Hypothalamus (tissue), 51 donors: ENCODE data around the gene TEX261.
A peak's percentile ranks its signal among the peaks of the same experiment; 100 is the strongest.
"Not testable (repeated sequence)": the region's sequence is repeated elsewhere in the genome, so short reads cannot be mapped to it uniquely, and the experiment has no call there.

Experiments used
- DNase-seq, 51 donors: peaks; one replicate each; lab custom pipeline; 2025; lab: John Stamatoyannopoulos, UW

The TEX261 gene

DNA sequence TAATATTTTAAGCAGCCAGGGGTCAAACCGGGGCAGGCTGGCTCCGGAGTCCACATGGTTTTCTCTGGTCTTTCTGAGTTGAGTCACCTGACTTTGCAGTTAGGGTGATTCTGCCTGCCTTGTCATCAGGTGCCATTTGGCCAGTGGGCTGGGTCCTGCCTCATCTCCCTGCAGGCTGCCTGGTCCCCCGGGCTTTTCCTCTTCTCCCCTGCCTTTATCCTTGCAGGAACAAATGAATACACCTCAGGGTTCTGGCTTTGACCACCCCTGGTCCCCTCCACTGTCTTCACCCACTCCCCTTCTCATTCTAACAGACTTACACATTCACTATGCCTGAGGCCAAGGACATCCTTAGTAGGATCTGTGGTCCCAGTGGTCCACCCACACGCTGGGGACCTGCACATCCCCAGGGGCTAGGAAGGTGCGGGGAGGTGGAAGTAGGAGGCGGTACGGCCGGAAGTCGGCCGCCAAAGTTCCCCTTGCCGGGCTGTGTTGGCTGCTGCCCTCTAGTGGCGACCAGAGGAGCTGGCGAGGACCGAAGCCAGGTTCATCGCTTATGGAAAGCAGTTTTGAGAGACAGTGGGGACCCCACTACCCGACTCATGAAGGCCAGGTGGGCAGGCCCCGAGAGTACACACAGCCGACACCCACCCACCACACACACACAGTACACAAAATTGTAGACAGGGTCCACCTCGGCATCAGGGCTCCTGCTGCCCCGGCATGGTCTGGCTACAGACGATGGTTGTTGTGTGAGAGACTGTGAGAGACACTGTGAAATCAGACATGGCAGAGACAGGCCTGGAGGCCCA lies 6.3 kb upstream of the TEX261 start:
- DNase-seq: peak in 39 of 51 donors; percentile 12 to 77 (median 47)

DNA sequence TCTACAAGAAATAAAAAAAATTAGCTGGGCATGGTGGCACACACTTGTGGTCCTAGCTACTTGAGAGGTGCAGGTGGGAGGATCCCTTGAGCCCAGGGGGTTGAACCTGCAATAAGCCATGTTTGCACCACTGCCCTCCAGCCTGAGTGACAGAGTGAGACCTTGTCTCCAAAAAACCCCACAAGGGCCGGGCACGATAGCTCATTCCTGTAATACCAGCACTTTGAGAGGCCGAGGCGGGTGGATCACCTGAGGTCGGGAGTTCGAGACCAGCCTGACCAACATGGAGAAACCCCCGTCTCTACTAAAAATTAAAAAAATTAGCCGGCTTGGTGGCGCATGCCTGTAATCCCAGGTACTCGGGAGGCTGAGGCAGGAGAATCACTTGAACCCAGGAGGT lies 5.3 kb upstream of the TEX261 start:
- not testable (repeated sequence) for DNase-seq

DNA sequence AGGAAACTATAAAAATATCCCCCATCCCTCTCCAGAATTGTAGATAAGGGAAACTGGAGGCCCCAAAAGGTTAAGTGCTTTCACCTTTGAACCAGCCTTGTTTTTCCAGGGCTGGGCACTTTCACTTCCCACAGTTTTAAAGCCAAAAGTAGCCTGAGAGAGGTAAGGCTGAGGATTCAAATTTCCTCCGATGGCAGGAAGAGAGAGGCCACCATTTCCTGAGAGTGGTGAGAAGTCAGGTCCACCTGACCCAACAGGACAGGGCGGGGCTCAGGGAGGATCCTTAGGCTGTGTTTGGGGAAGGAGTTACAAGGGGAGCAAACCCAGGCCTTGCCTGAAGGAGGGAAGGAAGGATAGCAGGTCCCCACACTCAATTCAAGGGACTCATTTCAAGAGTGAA lies 4.7 kb upstream of the TEX261 start:
- DNase-seq: no peak

DNA sequence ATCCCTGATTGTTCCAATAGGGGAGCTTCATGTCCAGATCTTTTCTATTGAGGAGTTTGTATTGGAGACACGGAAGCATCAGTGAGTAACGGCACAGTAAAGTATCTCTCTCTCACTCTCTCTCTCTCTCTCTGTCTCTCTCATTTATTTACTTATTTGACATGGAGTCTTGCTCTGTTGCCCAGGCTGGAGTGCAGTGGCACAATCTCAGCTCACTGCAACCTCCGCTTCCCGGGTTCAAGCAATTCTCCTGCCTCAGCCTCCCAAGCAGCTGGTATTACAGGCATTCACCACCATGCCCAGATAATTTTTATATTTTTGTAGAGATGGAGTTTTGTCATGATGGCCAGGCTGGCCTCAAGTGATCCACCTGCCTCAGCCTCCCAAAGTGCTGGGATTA lies 4.2 kb upstream of the TEX261 start:
- not testable (repeated sequence) for DNase-seq

DNA sequence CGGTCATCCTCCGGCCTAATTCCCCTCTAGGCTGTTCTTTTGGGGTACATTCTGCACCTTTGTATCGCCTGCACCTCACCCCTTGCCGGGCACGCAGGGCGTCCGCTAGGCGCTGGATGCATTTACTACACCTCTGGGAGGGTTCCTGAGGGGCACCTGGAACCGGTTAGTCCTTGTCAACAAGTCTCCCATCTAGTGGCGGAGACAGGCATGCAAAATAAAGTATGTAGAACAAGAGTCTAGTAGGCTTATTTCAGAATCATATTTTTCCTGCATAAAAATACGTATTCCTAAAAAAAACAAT lies 705 bp upstream of the TEX261 start:
- peak in 5 of 51 donors; percentile 2 to 42 (median 17) for DNase-seq

DNA sequence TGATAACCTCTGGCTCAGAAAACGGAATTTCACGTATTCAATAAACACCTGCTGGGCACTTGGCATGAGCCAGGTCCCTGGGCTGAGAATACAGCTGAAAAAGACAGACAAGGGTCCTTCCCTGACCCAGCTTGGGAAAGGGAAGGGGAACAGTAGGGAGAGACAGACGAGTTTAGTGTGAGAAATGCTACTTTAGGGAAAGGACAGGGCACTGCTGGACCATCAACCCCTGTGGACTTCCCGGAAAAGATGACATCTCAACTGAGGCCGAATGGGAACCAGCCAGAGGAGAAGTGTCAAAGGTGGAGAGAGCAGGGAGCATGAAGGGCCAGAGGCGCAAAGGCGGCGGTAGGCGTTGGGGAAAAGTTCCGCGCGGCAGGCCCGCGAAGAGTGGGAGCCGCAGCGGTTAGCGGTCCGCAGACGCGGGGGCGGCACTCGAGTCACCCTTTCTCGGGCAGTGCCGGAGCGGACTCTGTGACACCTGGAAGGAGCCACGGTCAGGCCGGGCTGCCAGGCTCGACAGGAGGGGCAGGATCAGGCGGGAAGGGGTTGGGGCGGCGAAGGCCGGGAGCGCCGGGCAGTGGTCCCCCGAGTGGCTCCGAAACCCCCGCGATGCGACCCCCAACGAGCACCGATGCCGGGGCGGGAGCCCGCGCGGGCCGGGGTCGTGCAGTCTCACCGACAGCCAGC lies 519 bp downstream of the TEX261 start:
- DNase-seq: peak in 2 of 51 donors; percentile 40 to 55

DNA sequence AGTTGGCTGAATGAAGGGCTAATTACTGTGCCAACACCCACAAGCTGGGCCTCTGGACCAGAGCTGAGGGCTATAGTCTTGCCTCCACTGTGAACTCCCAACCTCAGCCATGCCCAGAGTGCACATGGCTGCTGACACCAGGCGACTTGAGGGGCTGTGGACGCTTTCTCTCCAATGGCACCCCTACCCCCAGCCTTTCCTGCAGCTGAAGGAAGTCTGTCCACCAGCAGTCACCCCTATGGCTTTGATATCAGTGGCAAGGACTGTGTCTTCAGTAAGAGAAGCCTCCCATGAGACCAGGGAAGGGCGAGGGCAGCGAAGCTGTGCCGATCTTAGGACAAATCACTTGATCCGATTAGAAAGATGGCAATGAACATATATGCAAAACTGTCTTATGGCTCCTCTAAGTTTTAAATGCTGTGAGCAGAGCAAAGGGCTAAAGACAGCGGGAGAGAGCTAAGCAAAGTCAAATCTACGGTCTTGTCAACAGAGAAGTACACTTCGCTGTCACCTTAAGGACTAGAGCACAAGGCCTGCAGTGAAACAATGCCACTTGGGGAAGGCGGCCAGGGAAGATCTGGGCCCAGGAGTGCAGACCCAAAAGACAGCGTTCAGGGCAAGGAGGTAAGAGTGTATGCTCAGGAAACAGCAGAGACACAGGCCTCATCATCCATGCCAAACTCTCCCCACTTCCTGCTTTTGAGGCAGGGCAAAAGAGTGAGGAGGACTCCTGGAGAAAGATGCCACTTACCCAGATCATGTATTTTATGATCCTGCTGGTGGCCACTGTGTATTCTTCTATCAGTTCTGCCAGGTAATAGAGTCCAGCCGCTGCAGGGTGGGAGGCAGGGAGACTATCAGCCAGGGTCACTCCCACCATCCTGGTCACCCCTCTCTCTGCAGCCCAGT lies 1.5 kb downstream of the TEX261 start:
- no peak for DNase-seq

DNA sequence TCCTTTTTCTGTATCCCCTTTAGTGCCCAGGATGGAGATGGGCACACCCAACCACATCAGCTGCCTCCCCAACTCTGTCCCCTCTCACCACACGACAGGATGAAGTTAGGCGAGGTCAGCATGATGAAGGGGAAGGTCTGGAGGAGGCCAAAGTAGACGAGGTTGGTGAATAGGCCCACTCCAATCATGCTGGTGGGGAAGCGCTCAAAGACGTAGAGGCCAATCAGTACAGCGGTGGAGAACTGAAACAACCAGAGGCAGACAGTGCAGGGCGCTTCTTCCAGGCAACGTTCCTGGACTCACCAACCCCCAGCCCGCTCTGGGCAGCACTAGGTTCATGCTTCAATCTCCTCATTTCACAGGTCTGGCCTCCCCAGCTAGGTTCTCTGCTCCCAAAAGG lies 2.9 kb downstream of the TEX261 start:
- DNase-seq: no peak

DNA sequence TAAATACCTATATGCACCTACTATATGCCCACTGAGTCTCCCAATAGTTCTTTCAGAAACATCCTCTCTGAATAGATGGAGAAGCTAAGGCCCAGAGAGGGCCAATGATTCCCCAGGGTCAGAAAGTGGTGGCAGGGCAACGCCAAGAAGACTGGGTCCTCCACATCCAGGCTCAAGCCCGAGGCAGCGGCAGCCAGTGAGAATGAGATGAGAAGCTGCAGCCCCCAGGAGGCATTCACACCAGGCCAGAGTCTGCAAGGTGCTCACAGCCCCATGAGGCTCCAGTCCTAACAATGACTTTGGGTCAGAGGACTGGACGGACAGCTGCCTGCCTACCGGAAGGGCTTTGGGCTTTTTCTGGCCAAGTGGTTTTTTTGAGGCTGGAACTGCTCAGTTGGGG lies 3.5 kb downstream of the TEX261 start:
- no peak for DNase-seq

DNA sequence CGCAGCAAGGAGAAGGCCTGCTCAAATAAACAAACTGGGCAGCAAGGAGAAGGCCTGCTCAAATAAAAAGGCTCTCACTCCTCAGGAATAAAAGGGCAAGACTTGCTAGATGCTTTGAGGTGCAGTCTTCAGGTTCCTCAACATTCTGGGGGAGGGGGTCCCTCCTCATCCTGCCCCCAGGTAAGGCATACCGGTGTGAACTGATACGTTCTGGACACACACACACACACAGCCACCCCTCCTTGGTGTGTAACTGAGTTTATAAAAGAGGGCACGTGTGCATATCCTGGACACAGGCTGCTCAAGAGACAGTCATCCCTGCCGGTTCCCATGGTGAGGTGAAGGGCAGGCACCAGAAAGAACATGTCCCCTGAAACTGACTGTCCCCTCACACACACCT lies 4.5 kb downstream of the TEX261 start:
- DNase-seq: no peak

DNA sequence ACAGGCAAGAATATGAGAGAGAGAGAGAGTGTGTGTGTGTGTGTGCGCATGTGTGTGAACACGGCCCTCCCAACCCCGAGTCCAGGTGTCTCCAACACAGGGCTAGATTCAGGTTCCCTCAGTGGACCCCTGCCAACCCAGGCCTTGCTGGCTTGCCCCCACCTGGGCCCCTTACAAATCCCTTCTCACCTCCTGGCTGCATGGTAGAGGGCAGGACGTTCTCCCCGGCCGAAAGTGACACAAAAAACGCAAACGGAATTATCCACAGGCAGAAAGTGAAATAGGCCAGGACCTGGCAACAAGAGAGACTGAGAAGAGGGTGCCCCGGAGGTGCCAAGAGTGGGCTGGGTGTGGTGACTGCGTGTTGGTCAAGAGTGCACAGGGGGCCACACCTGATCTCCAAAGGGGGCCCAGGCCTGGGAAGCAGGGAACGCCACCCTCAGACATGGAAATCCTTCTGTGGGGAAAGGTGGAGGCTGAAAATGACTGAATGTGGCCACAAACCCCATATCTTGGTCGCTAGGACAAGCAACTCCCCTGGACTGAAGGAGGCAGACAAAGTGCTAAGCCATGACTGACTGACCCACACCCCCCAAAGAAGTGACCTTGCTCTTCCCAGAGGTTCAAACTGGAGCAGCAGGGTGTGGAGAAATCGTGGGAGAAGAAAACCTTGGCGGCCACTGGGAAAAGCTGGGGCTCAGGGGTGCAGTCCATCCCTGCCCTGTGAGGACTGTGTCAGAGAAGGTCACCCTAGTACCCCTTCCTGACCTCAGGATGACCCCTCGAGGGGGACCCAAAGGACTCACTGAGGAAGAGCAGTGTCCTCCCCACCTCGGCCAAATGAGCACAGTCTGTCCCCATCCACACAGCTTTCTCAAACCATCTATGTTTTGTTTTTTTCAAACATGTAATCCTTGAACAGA lies 5.7 kb downstream of the TEX261 start:
- no peak for DNase-seq

DNA sequence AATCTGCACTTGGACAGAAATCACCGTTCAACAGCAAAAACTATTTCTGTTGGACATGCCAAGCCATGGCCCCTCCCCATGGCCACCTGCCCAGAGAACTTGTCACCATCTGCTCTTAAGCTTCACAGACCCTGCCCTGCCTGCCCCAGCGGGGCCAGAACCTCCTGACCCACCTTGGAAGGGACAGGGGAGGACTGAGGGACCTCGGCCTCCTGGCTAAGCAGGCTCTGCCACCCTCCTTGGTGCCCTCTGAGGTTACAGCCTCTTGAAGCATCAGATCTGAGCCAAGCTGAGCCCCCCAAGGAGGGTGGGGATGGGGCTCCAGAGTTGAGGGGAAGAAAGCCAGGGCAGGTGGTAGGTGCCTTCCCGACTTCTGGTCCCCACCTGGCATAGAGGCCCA lies 6.5 kb downstream of the TEX261 start:
- no peak for DNase-seq

DNA sequence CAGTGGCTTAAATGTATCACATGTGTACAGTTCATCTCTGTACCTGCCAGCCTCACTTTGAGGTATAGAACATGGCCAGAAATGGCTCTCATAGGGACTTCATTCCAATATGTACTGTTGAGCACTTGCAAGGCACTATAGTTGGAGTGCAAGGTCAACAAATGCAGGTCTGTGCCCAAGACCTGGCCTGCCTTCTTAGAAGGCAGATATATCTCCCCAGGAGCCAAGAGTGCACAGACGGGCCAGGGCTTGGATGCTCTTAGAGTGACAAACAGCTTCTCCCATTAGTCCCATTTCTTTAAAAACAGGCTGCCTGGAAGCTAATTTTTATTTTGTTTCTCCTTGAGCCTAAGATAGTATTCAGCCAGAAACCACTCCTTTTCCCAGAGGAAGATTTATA lies 7.3 kb downstream of the TEX261 start:
- no peak for DNase-seq

DNA sequence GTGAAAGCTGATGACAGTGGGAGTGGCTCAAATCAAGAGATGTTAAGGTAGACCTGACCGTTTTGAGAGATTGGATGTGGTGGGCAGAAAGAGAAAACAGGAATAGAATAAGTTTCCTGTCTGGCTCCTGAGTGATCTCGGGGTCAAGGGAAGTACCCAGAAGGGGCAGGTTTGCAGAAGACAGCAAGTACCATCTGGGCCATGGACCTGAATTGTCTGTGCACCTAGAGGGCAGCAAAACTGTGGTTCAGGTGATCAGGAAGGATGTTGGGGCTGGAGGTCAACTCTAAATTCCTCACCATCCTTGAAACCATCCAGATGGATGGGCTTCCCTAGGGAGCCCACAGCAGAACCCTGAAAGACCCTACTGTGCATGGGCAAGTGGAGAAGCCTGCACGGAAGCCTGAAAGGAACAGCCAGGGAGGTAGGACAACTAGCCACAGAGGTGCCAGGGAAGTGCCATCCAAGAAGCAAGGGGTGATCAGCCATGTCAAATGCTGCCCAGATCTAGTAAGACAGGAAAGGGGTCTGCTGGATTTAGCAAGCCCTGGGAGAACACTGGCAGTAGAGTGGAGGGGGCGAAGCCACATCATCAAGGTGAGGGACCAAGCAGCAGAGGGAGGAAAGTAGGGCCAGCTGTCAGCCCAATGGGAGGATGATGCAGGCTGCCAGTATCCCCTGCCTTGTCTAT lies 8.0 kb downstream of the TEX261 start:
- DNase-seq: no peak

DNA sequence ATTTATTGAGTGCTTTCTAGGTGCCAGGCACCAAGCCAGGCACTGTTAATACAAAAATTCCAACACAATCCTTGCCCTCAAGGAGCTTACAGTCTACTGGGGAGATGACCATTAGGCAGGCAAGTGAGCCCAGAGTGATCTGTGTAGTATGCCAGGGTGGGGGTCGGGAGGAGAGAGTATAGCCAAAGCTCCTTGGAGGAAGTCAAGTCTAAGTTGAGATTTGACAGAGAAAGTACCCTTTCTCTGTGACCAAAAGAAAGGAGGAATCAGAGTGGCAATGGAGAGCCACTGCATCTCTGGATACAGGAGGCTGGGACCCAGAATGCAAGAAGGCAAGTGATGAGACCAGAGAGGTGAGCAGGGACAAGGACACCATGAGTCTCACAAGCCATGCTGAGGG lies 8.7 kb downstream of the TEX261 start:
- no peak for DNase-seq

DNA sequence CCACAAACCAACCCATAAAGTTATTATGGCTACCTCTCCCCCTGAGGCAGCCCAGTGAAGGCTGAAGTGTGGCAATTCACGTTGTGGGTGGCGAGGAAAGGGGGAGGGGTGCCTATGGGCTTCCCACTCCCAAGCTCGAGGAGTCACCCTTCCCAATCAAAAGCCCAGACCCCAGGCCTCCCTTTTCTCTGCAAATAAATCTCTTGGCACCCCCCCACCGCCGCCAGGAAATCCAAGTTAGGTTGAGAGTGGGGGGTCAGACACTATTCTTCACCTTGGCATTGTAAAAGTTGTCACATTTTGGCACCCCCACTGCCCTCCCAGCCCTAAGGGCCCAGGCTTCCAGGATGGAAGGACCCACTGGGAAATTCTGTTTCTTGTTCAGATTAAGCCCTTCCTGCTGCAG lies 9.4 kb downstream of the TEX261 start:
- no peak for DNase-seq

DNA sequence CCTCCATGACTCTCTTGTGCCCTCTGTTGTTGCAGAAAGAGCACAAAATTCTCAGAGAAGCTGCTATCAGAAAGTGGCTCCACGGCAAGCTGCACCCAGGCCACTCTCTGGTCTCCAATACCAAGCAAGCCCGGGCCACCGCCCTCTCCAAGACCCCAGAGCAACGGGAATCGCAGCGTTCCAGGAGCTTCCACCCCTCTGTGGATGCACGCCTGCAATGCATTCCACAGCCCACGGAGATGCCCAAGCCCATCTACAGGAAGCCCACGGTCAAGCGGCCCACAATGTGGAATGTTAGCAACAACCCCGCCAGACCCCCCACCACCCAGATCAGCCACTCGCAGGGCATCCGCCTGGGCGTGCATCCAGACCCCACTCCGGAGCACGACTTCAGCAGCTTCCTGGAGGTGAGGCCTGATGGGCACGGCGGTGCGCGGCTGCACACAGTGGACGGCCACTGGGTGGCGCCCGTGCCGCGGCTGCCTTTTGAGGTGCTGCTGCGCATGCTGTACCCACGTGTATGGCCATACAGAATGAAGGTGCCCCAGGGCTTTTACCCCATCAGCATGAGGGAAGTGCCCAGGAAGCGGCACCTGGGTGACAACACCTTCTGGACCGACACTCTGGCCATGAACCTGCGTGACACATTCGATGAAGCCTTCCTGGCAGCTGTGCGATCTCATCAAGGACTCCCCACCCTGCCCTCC lies 9.9 kb downstream of the TEX261 start:
- peak in 12 of 51 donors; percentile 3 to 46 (median 18) for DNase-seq

DNA sequence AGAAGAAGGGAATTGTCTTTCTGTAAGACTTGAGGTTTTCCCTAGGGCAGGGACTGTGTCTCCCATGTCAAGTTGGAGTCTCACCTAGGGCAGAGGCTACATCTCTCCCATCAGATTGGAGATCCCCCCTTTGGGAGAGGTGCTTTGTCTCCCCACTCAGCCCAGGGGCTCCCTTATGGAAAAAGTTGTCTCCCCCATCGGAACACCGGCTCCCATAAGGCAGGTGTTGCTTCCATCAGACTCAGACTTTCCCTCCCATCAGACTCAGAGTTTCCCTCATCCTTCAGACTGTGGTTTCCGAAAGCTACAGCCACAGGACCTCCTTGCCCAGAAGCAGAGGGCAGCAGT lies 10.5 kb downstream of the TEX261 start:
- no peak for DNase-seq
